H9 (cell line): ENCODE results near the gene CDC42SE1. TPM values are rescaled to one million over a fixed set of nuclear protein-coding genes. Genes with fewer than 3 reads are reported as not detected.

Source experiments
- DNase-seq: peaks from one replicate; pipeline ENCODE4 v3.0.0-alpha.2; 2017
- H2AFZ ChIP-seq: one replicate; pipeline ENCODE4 v1.6.1; 2013; ENCODE audit warnings: mild to moderate bottlenecking, low read length, control low read depth, moderate library complexity
- H2AK5ac ChIP-seq: 2 replicates; pipeline ENCODE4 v1.6.1; 2013; ENCODE audit warnings: low read length, control low read depth, mixed read lengths; ENCODE audit not compliant: insufficient read length
- H2BK120ac ChIP-seq: one replicate; pipeline ENCODE4 v1.6.1; 2013; ENCODE audit warnings: low read depth, mild to moderate bottlenecking, low read length, control low read depth, inconsistent platforms; ENCODE audit not compliant: poor library complexity, severe bottlenecking
- H2BK12ac ChIP-seq: 2 replicates; pipeline ENCODE4 v1.6.1; 2013; ENCODE audit warnings: low read length, control low read depth, mixed read lengths, low read depth; ENCODE audit not compliant: insufficient read length
- H2BK15ac ChIP-seq: 2 replicates; pipeline ENCODE4 v1.6.1; 2013; ENCODE audit warnings: low read depth, low read length, control low read depth
- H2BK20ac ChIP-seq: one replicate; pipeline ENCODE4 v1.6.1; 2013; ENCODE audit warnings: low read depth, mild to moderate bottlenecking, low read length, control low read depth, inconsistent platforms; ENCODE audit not compliant: poor library complexity, severe bottlenecking
- H2BK5ac ChIP-seq: 2 replicates; pipeline ENCODE4 v1.6.1; 2013; ENCODE audit warnings: low read length, control low read depth, mixed read lengths; ENCODE audit not compliant: insufficient read length
- H3K14ac ChIP-seq: 2 replicates; pipeline ENCODE4 v1.6.1; 2013; ENCODE audit warnings: low read length, control low read depth; ENCODE audit not compliant: insufficient read depth
- H3K18ac ChIP-seq: 2 replicates; pipeline ENCODE4 v1.6.1; 2013; ENCODE audit warnings: low read depth, mild to moderate bottlenecking, mixed read lengths, low read length, control low read depth; ENCODE audit not compliant: insufficient read length
- H3K23ac ChIP-seq: 2 replicates; pipeline ENCODE4 v1.6.1; 2013; ENCODE audit warnings: low read length, control low read depth, mixed read lengths, low read depth; ENCODE audit not compliant: insufficient read length
- H3K23me2 ChIP-seq: 2 replicates; pipeline ENCODE4 v1.6.1; 2013; ENCODE audit warnings: low read depth, mild to moderate bottlenecking, mixed read lengths, low read length, control low read depth; ENCODE audit not compliant: insufficient read length, poor library complexity, severe bottlenecking
- H3K27ac ChIP-seq: 2 replicates; pipeline ENCODE4 v1.5.1; 2013; ENCODE audit warnings: low read length, control low read depth, mixed read lengths, low read depth; ENCODE audit not compliant: insufficient read length
- H3K27me3 ChIP-seq: 2 replicates; pipeline ENCODE4 v1.6.1; 2013; ENCODE audit warnings: low read length, control low read depth, inconsistent platforms; ENCODE audit not compliant: insufficient read depth
- H3K4ac ChIP-seq: 2 replicates; pipeline ENCODE4 v1.6.1; 2013; ENCODE audit warnings: low read depth, mild to moderate bottlenecking, control low read depth, inconsistent platforms, low read length, moderate library complexity
- H3K4me1 ChIP-seq: 2 replicates; pipeline ENCODE4 v1.6.1; 2013; ENCODE audit warnings: low read length, control low read depth, inconsistent platforms; ENCODE audit not compliant: insufficient read depth
- H3K4me2 ChIP-seq: 2 replicates; pipeline ENCODE4 v1.6.1; 2013; ENCODE audit warnings: low read length, control low read depth, mixed read lengths; ENCODE audit not compliant: insufficient read length, insufficient read depth
- H3K56ac ChIP-seq: 2 replicates; pipeline ENCODE4 v1.6.1; 2013; ENCODE audit warnings: low read depth, mild to moderate bottlenecking, mixed read lengths, low read length, control low read depth; ENCODE audit not compliant: insufficient read length
- H3K79me1 ChIP-seq: 2 replicates; pipeline ENCODE4 v1.6.1; 2013; ENCODE audit warnings: low read depth, mild to moderate bottlenecking, moderate library complexity, low read length, control low read depth, inconsistent platforms; ENCODE audit not compliant: insufficient read depth, poor library complexity, severe bottlenecking
- H3K79me2 ChIP-seq: 2 replicates; pipeline ENCODE4 v1.6.1; 2013; ENCODE audit warnings: low read length, control low read depth, inconsistent platforms; ENCODE audit not compliant: insufficient read depth
- H3K9ac ChIP-seq: 2 replicates; pipeline ENCODE4 v1.6.1; 2013; ENCODE audit warnings: low read length, control low read depth, mixed read lengths; ENCODE audit not compliant: insufficient read length; ENCODE audit errors: extremely low read depth
- H3K9me3 ChIP-seq: one replicate; pipeline ENCODE4 v1.6.1; 2013; ENCODE audit warnings: low read depth, low read length, inconsistent platforms; ENCODE audit not compliant: control insufficient read depth
- H3T11ph ChIP-seq: one replicate; pipeline ENCODE4 v1.6.1; 2013; ENCODE audit warnings: mild to moderate bottlenecking, low read length, control low read depth, inconsistent platforms
- H4K20me1 ChIP-seq: one replicate; pipeline ENCODE4 v1.6.1; 2013; ENCODE audit not compliant: control insufficient read depth, insufficient read length, insufficient read depth
- H4K5ac ChIP-seq: 2 replicates; pipeline ENCODE4 v1.6.1; 2013; ENCODE audit warnings: low read depth, mild to moderate bottlenecking, mixed read lengths, low read length, control low read depth; ENCODE audit not compliant: insufficient read length
- H4K8ac ChIP-seq: replicated peaks from 2 replicates; pipeline ENCODE4 v1.6.1; 2013; ENCODE audit warnings: low read length, control low read depth, mixed read lengths, low read depth; ENCODE audit not compliant: insufficient read length
- H4K91ac ChIP-seq: 2 replicates; pipeline ENCODE4 v1.6.1; 2013; ENCODE audit warnings: low read depth, mild to moderate bottlenecking, moderate library complexity, mixed read lengths, low read length, control low read depth; ENCODE audit not compliant: insufficient read length
- H3K27ac Mint-ChIP-seq, 3 experiments: 2 replicates in 2 of 3; 3 replicates in 1 of 3; pipeline ENCODE4 v1.8.0; 2020 to 2021; ENCODE audit warnings: mixed read lengths in 3 of 3, mild to moderate bottlenecking in 1 of 3, moderate library complexity in 1 of 3
- H3K27me3 Mint-ChIP-seq: 2 replicates; pipeline ENCODE4 v1.8.0; 2021; ENCODE audit warnings: low read depth, mild to moderate bottlenecking, moderate library complexity, mixed read lengths
- H3K36me3 Mint-ChIP-seq, 3 experiments: 2 replicates in 2 of 3; 3 replicates in 1 of 3; pipeline ENCODE4 v1.8.0; 2020 to 2021; ENCODE audit warnings: low read depth in 3 of 3, mixed read lengths in 3 of 3; ENCODE audit not compliant: insufficient read depth in 1 of 3
- H3K4me1 Mint-ChIP-seq, 2 experiments: 2 replicates each; pipeline ENCODE4 v1.8.0; 2020; ENCODE audit warnings: mixed read lengths in 2 of 2
- H3K4me3 Mint-ChIP-seq, 2 experiments: 2 replicates in 1 of 2; 3 replicates in 1 of 2; pipeline ENCODE4 v1.8.0; 2020 to 2021; ENCODE audit warnings: mild to moderate bottlenecking in 2 of 2, mixed read lengths in 2 of 2, moderate library complexity in 1 of 2
- H3K9me3 Mint-ChIP-seq, 2 experiments: 2 replicates in 1 of 2; 3 replicates in 1 of 2; pipeline ENCODE4 v1.8.0; 2020; ENCODE audit warnings: mild to moderate bottlenecking in 2 of 2, mixed read lengths in 2 of 2, moderate library complexity in 1 of 2
- WGBS: extraction: QIAGEN DNeasy Blood & Tissue Kit; methylation state at CpG from one replicate; pipeline ENCODE4 v1.1.7; 2013; ENCODE audit warnings: missing lambda C conversion rate, low lambda C conversion rate, mixed read lengths; ENCODE audit not compliant: insufficient read length; ENCODE audit errors: extremely low coverage; 5-methylcytosine and 5-hydroxymethylcytosine counted together
- total RNA-seq: library from RNA; stranded (reverse); gene quantifications from 2 replicates; pipeline ENCODE4 v1.2.1, GENCODE V29; 2021
- TF ChIP-seq, protein P1 (sequence below): fragments of 200-600 bp; sonication (generic); conservative IDR thresholded peaks from 3 replicates; pipeline ENCODE4 v1.8.0; 2021; ENCODE audit warnings: antibody characterized with exemption, mild to moderate bottlenecking

CDC42SE1 gene
- total RNA-seq, 1 experiment from 2014 or later = 87.3 TPM

DNA sequence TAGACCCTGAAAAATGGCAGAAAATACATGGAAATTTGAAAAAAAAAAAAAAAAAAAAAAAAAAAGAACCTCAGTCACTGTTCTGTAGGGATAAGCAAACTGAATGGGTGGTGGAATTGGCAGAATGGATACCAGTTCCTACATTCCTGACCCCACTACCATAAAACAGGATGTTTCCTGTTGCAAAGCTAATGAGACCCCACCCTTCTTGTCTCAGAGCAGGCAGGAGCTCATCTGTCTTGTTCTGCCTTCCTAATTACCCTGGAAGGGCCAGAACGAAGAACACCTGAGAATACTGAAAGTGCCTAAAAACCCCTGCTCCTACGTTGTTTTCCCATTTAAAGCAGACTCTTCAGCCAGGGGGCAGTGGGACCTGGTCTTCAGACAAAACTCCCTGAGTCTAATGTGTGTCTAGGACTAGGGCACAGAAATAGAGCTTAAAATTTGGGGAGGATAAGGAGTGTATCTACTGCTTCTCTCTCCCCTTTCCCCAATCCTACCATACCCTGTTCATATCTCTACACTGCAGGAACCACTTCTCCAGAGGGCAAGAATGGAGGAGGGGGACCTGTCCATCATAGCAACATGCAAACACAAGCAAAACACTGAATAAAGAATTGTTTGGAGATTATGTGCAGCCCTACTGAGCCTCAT, 7.9 kb downstream of the CDC42SE1 start:
- H3K4me3 Mint-ChIP-seq = no peak overlapping the region
- no peaks in the 10 kb centered on the region for H4K20me1 ChIP-seq

More for the DNA sequence above, 7.9 kb downstream of the CDC42SE1 start:
- no peak overlapping the region for H4K8ac ChIP-seq
- no peaks in the 10 kb centered on the region for H3K27me3 ChIP-seq
- H2BK12ac ChIP-seq = no peak overlapping the region
- no peak overlapping the region for H2BK15ac ChIP-seq
- TF ChIP-seq, protein P1, sequence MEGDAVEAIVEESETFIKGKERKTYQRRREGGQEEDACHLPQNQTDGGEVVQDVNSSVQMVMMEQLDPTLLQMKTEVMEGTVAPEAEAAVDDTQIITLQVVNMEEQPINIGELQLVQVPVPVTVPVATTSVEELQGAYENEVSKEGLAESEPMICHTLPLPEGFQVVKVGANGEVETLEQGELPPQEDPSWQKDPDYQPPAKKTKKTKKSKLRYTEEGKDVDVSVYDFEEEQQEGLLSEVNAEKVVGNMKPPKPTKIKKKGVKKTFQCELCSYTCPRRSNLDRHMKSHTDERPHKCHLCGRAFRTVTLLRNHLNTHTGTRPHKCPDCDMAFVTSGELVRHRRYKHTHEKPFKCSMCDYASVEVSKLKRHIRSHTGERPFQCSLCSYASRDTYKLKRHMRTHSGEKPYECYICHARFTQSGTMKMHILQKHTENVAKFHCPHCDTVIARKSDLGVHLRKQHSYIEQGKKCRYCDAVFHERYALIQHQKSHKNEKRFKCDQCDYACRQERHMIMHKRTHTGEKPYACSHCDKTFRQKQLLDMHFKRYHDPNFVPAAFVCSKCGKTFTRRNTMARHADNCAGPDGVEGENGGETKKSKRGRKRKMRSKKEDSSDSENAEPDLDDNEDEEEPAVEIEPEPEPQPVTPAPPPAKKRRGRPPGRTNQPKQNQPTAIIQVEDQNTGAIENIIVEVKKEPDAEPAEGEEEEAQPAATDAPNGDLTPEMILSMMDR = no peak
- H4K5ac ChIP-seq = no peak overlapping the region
- no peak overlapping the region for H3T11ph ChIP-seq
- peaks cover 2% of the 10 kb centered on the region for H3K79me1 ChIP-seq
- H3K27me3 Mint-ChIP-seq = no peaks in the 10 kb centered on the region
- no peak overlapping the region for H3K23ac ChIP-seq
- H2BK5ac ChIP-seq = no peak overlapping the region
- H3K56ac ChIP-seq = no peak overlapping the region
- no peak overlapping the region for H2BK20ac ChIP-seq
- H3K4ac ChIP-seq = no peak overlapping the region
- no peak overlapping the region for H3K9ac ChIP-seq
- H3K27ac ChIP-seq = no peak overlapping the region
- peak overlapping the region in 1 of 3 experiments; percentile 78; a peak in 3 of 7 replicates for H3K27ac Mint-ChIP-seq
- H2AK5ac ChIP-seq = no peak overlapping the region
- H3K4me2 ChIP-seq = no peak overlapping the region
- H2BK120ac ChIP-seq = no peak overlapping the region
- H3K9me3 Mint-ChIP-seq = no peaks in the 10 kb centered on the region
- no peak overlapping the region for H3K18ac ChIP-seq
- peaks cover under 1% of the 10 kb centered on the region; the same call in 1 of the 2 replicates for H3K79me2 ChIP-seq
- no peak overlapping the region for H3K14ac ChIP-seq
- H3K9me3 ChIP-seq = no peaks in the 10 kb centered on the region
- no peaks in the 10 kb centered on the region; the same call in 1 of the 2 replicates for H3K4me1 ChIP-seq
- WGBS = no CpG with 5 or more reads among the region's 2 CpGs
- peaks cover 20 to 25% of the 10 kb centered on the region in 2 experiments for H3K4me1 Mint-ChIP-seq
- H3K36me3 Mint-ChIP-seq = peaks cover 18 to 54% (median 47%) of the 10 kb centered on the region in 3 experiments; a peak in 6 of 7 replicates
- no peak overlapping the region for H4K91ac ChIP-seq
- peaks cover 4% of the 10 kb centered on the region for H3K23me2 ChIP-seq
- no peak for DNase-seq
- no peak overlapping the region for H2AFZ ChIP-seq
